Endothelial cell of hepatic sinusoid (primary cell): ENCODE measurements around the gene CLPTM1L.
"Not testable (repeated sequence)": the region's sequence is repeated elsewhere in the genome, so short reads cannot be mapped to it uniquely, and the experiment has no call there.

Experiments used
- in situ Hi-C: cut with HindIII; loops from 2 replicates; pipeline ENCODE4 v1.10.0; 2017; ENCODE audit warnings: low sequenced_read_pairs

CLPTM1L gene

GRCh38 chr5:1381370-1382247 is 36.7 kb upstream of the CLPTM1L start:
- in situ Hi-C loops: loop anchor here (5.0 kb wide), 1 partner anchor 56 kb away; no protein-coding TSS in a partner anchor

- in situ Hi-C loops: loop anchor here (5.0 kb wide), 1 partner anchor 56 kb away; no protein-coding TSS in a partner anchor
Observed at GRCh38 chr5:1380910-1381309, 36.0 kb upstream of the CLPTM1L start.

GRCh38 chr5:1380011-1380817 is 35.3 kb upstream of the CLPTM1L start:
- in situ Hi-C loops: loop anchor here (5.0 kb wide), 1 partner anchor 57 kb away; no protein-coding TSS in a partner anchor

- in situ Hi-C loops: no loop called here
Observed at GRCh38 chr5:1378866-1379659, 34.2 kb upstream of the CLPTM1L start.

- in situ Hi-C loops: no loop called here
Observed at GRCh38 chr5:1378096-1378495, 33.2 kb upstream of the CLPTM1L start.

GRCh38 chr5:1376981-1377380 is 32.1 kb upstream of the CLPTM1L start:
- in situ Hi-C loops: no loop called here

- in situ Hi-C loops: no loop called here
Observed at GRCh38 chr5:1375871-1376810, 31.2 kb upstream of the CLPTM1L start.

- in situ Hi-C loops: no loop called here
Observed at GRCh38 chr5:1374679-1375055, 29.8 kb upstream of the CLPTM1L start.

- in situ Hi-C loops: no loop called here
Observed at GRCh38 chr5:1374030-1374678, 29.3 kb upstream of the CLPTM1L start.

- in situ Hi-C loops: not testable (repeated sequence)
Observed at GRCh38 chr5:1371972-1372342, 27.1 kb upstream of the CLPTM1L start.

- in situ Hi-C loops: no loop called here
Observed at GRCh38 chr5:1371218-1371971, 26.5 kb upstream of the CLPTM1L start.

GRCh38 chr5:1370006-1370405 is 25.1 kb upstream of the CLPTM1L start:
- in situ Hi-C loops: no loop called here

GRCh38 chr5:1368756-1369155 is 23.9 kb upstream of the CLPTM1L start:
- in situ Hi-C loops: no loop called here

- in situ Hi-C loops: no loop called here
Observed at GRCh38 chr5:1368236-1368635, 23.3 kb upstream of the CLPTM1L start.

- in situ Hi-C loops: no loop called here
Observed at GRCh38 chr5:1367149-1367548, 22.2 kb upstream of the CLPTM1L start.

GRCh38 chr5:1366514-1366913 is 21.6 kb upstream of the CLPTM1L start:
- in situ Hi-C loops: no loop called here

GRCh38 chr5:1364211-1364610 is 19.3 kb upstream of the CLPTM1L start:
- in situ Hi-C loops: no loop called here

GRCh38 chr5:1363581-1363980 is 18.7 kb upstream of the CLPTM1L start:
- in situ Hi-C loops: no loop called here

GRCh38 chr5:1363160-1363559 is 18.3 kb upstream of the CLPTM1L start:
- in situ Hi-C loops: no loop called here
